HL-60 (cell line): ENCODE measurements around the gene EXOSC10.

Experiments
- DNase-seq, 2 experiments: peaks; one replicate each; pipeline ENCODE4 v3.0.0-alpha.2; 2010 to 2020; ENCODE audit warnings: low read depth in 1 of 2, low spot score in 1 of 2
- H3K27ac ChIP-seq: fragments of 250-450 bp; sonication (Bioruptor Pico); replicated peaks from 2 replicates; pipeline ENCODE4 v1.5.1; 2020; ENCODE audit warnings: mild to moderate bottlenecking, moderate library complexity
- H3K27me3 ChIP-seq: fragments of 250-450 bp; sonication (Bioruptor Pico); 2 replicates; pipeline ENCODE4 v1.5.1; 2021; ENCODE audit warnings: mild to moderate bottlenecking, moderate library complexity; ENCODE audit not compliant: insufficient read depth, poor library complexity, severe bottlenecking
- H3K4me3 ChIP-seq: replicated peaks from 2 replicates; pipeline ENCODE4 v1.5.1; 2011; ENCODE audit warnings: mild to moderate bottlenecking, control low read depth, low read length; ENCODE audit not compliant: insufficient read depth
- GABPA ChIP-seq: IDR thresholded peaks from 2 replicates; pipeline ENCODE4 v1.6.1; 2012; ENCODE audit warnings: low read depth
- POLR2AphosphoS5 ChIP-seq: IDR thresholded peaks from 2 replicates; pipeline ENCODE4 v1.6.1; 2012; ENCODE audit warnings: low read depth
- SPI1 ChIP-seq: IDR thresholded peaks from 2 replicates; pipeline ENCODE4 v1.6.1; 2012; ENCODE audit warnings: low read depth, mild to moderate bottlenecking, borderline replicate concordance
- TF ChIP-seq, protein P1 (sequence below): IDR thresholded peaks from 2 replicates; pipeline ENCODE4 v1.6.1; 2012; ENCODE audit warnings: low read depth; ENCODE audit not compliant: insufficient replicate concordance
- TF ChIP-seq, protein P2 (sequence below): IDR thresholded peaks from one replicate; pipeline ENCODE4 v1.5.1; 2011; ENCODE audit warnings: low read length, control low read depth, inconsistent platforms; ENCODE audit not compliant: insufficient read depth

Gene EXOSC10

DNA sequence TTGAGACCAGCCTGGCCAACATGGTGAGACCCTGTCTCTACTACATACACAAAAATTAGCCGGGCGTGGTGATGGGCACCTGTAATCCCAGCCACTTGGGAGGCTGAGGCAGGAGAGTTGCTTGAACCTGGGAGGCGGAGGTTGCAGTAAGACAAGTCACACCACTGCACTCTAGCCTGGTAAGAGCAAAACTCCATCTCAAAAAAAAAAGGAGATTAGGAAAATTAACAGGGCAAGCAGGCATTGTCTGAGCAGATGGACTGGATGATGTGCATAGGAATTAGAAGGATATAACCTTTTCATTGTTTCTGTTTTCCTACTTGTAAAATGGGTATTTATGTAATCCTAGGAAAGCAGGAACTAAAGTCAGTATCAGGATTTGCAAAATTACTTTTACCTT is 71.7 kb downstream of the EXOSC10 start:
- H3K27ac ChIP-seq, result no peak overlapping the region
- H3K4me3 ChIP-seq, result no peak overlapping the region
- no peaks in the 10 kb centered on the region for H3K27me3 ChIP-seq
- TF ChIP-seq, protein P1, sequence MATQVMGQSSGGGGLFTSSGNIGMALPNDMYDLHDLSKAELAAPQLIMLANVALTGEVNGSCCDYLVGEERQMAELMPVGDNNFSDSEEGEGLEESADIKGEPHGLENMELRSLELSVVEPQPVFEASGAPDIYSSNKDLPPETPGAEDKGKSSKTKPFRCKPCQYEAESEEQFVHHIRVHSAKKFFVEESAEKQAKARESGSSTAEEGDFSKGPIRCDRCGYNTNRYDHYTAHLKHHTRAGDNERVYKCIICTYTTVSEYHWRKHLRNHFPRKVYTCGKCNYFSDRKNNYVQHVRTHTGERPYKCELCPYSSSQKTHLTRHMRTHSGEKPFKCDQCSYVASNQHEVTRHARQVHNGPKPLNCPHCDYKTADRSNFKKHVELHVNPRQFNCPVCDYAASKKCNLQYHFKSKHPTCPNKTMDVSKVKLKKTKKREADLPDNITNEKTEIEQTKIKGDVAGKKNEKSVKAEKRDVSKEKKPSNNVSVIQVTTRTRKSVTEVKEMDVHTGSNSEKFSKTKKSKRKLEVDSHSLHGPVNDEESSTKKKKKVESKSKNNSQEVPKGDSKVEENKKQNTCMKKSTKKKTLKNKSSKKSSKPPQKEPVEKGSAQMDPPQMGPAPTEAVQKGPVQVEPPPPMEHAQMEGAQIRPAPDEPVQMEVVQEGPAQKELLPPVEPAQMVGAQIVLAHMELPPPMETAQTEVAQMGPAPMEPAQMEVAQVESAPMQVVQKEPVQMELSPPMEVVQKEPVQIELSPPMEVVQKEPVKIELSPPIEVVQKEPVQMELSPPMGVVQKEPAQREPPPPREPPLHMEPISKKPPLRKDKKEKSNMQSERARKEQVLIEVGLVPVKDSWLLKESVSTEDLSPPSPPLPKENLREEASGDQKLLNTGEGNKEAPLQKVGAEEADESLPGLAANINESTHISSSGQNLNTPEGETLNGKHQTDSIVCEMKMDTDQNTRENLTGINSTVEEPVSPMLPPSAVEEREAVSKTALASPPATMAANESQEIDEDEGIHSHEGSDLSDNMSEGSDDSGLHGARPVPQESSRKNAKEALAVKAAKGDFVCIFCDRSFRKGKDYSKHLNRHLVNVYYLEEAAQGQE, result no peak
- TF ChIP-seq, protein P2, sequence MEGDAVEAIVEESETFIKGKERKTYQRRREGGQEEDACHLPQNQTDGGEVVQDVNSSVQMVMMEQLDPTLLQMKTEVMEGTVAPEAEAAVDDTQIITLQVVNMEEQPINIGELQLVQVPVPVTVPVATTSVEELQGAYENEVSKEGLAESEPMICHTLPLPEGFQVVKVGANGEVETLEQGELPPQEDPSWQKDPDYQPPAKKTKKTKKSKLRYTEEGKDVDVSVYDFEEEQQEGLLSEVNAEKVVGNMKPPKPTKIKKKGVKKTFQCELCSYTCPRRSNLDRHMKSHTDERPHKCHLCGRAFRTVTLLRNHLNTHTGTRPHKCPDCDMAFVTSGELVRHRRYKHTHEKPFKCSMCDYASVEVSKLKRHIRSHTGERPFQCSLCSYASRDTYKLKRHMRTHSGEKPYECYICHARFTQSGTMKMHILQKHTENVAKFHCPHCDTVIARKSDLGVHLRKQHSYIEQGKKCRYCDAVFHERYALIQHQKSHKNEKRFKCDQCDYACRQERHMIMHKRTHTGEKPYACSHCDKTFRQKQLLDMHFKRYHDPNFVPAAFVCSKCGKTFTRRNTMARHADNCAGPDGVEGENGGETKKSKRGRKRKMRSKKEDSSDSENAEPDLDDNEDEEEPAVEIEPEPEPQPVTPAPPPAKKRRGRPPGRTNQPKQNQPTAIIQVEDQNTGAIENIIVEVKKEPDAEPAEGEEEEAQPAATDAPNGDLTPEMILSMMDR, result no peak
- TF ChIP-seq SPI1, result no peak
- TF ChIP-seq POLR2AphosphoS5, result no peak
- no peak for TF ChIP-seq GABPA
- no peak for DNase-seq

DNA sequence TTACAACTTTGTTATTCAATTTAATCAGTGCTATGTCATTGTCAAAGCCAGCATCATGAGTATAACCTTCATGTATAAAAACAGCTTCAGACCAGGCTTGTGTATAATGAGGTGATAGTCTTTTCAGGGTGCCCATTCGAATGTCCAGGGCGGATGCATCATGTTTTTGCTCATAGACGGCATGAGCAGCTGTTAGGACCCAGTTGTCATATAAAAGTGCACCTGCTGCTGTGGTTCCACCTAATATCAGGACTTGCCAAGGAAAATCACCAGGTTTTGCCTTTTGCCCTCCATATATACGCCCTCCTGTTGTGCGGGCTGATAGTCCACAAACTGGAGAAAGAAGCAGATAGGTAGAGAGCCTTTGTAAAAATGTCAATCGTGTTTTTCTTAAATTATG is 72.4 kb downstream of the EXOSC10 start:
- DNase-seq, result no peak
- Histone ChIP-seq H3K27ac (no peak overlapping the region), H3K4me3 (no peak overlapping the region), H3K27me3 (no peaks in the 10 kb centered on the region)
- TF ChIP-seq POLR2AphosphoS5, result no peak
- no peak for TF ChIP-seq SPI1
- TF ChIP-seq GABPA, result no peak
- TF ChIP-seq, protein P1, result no peak
- TF ChIP-seq, protein P2, result no peak

DNA sequence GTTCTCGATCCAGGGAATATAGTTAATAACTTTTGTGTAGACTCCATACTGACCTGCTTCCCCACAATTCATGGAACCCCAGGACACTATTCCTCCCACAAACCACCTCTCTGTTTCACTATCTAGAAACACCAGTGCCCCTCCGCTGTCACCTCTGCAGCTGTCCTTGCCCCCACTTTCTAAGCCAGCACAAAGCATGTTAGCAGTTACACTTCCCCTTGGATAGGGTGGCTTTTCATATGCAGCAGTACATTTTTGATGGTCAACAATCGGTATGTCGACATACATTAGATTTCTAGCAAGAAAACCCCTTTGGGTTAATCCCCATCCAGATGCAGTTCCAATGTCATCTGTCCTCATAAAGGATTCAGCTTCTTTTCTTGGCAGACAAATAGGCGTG is 72.8 kb downstream of the EXOSC10 start:
- Histone ChIP-seq H3K4me3 (no peak overlapping the region), H3K27me3 (no peaks in the 10 kb centered on the region), H3K27ac (no peak overlapping the region)
- DNase-seq, result no peak
- TF ChIP-seq POLR2AphosphoS5, result peak; percentile 32; the same call in 1 of the 2 replicates
- TF ChIP-seq, protein P2, result no peak

DNA sequence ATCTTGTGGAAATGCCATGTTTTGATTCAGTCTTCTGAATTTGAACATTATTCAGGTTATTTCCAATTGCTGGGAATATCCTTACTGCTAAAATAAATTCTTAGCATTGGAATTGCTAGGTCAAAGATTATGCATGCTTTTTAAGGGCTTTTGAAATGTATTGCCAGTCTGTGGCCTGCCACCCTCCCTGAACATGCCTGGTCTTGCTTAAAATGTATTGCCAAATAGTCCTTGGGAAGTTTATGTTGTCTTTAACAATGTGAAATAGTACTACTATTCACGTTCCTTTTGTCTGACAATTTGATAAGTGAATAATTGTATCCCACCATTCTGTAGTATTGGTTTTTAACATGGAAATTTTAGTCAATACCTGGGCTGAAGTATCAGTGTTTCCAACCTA is 73.6 kb downstream of the EXOSC10 start:
- Histone ChIP-seq H3K27ac (no peak overlapping the region), H3K27me3 (no peaks in the 10 kb centered on the region), H3K4me3 (no peak overlapping the region)
- no peak for DNase-seq
- TF ChIP-seq, protein P1, result no peak
- TF ChIP-seq SPI1, result no peak
- TF ChIP-seq, protein P2, result no peak
- no peak for TF ChIP-seq GABPA
- TF ChIP-seq POLR2AphosphoS5, result no peak
